ENCODE data around the gene ATP6V0A1.
"Not testable (repeated sequence)": the region's sequence is repeated elsewhere in the genome, so short reads cannot be mapped to it uniquely, and the experiment has no call there.

ATP6V0A1 gene

DNA sequence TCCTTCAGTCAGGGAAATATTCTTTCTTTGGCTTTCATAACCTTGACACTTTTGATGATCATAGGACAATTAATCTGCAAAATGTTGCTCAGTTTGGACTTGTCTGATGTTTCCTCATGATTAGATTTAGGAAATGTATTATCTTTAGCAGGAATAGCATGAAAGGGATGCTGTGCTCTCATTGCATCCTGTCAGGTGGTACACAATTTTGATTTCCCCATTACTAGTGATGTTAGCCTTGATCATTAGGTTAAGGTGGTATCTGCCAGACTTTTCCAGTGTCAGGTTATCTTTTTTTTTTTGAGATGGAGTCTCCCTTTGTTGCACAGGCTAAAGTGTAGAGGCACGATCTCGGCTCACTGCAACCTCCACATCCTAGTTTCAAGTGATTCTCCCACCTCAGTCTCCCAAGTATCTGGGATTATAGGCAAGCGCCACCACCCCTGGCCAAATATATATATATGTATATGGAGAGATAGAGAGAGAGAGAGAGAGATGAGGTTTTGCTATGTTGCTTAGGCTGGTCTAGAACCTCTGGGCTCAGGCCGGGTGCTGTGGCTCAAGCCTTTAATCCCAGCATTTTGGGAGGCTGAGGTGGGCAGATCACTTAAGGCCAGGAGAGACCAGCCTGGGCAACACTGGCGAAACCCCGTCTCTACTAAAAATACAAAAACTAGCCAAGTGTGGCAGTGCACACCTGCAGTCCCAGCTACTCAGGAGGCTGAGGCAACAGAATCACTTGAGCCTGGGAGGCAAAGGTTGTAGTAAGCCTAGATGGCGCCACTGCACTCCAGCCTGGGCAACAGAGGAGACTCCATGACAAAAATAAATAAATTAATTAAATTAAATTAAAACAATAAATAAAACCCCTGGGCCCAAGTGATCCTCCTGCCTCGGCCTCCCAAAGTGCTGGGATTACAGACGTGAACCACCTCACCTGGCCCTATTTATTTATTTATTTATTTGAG is 19.8 kb upstream of the ATP6V0A1 start:
- no peak for DNase-seq

DNA sequence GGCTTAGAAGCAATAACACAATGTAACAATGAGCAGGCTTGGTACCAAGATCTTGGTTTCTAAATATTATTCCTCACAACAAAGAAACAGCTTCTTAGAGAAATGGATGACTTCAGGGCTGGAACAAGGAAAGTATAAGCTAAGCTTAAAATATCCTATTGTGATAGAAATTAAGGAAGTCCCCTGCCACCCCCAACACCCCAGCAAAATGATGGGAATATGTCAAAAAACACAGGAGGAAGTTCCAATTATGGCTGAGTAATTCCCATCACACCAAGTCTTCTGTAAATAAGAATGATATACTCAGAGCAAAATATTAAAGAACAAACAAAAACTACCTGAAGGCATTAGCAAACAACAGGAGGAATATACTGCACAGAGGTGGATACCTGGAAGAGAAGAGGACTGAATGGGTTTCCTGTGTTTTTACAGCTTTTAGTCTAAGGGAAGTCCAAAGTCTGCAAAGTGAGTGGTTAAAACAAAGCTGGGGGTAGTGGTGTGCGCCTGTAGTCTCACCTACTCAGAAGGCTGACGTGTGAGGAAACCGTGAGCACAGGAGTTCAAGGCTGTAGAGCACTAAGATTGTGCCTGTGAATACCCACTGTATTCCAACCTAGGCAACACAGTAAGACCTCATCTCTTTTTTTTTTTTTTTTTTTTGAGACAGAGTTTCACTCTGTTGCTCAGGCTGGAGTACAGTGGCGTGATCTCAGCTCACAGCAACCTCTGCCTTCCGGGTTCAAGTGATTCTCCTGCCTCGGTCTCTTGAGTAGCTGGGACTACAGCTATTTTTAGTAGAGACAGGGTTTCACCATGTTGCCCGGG is 17.1 kb upstream of the ATP6V0A1 start:
- no peak for DNase-seq

DNA sequence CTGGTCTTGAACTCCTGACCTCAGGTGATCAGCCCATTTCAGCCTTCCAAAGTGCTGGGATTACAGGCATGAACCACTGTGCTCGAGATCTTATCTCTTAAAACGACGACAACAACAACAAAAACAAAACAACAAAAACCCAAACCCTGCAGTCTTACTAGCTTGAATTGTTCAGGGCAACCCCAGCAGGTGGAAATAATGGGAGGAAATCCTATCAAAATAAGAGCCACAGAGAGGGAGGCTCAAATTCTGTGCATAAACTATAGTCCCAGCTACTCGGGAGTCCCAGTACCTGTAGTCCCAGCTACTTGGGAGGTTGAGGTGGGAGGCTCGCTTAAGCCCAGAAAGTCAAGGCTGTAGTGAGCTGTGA is 16.5 kb upstream of the ATP6V0A1 start:
- no peak for DNase-seq

DNA sequence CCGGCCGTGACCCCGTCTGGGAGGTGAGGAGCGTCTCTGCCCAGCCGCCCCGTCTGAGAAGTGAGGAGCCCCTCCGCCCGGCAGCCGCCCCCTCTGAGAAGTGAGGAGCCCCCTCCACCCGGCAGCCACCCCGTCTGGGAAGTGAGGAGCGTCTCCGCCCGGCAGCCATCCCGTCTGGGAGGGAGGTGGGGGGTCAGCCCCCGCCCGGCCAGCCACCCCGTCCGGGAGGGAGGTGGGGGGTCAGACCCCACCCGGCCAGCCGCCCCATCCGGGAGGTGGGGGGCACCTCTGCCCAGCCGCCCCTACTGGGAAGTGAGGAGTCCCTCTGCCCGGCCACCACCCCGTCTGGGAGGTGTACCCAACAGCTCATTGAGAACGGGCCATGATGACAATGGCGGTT is 9.5 kb upstream of the ATP6V0A1 start:
- not testable (repeated sequence) for DNase-seq

DNA sequence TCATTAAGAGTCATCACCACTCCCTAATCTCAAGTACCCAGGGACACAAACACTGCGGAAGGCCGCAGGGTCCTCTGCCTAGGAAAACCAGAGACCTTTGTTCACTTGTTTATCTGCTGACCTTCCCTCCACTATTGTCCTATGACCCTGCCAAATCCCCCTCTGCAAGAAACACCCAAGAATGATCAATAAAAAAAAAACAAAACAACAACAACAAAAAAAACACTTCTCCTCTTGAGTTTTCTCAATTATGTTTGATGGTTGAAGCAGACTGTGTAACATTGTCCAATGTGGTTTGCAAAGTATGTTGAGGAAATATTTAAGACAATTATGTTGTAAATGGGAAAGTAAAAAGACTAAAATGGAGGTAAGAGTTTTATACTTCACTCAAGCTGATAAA is 8.8 kb upstream of the ATP6V0A1 start:
- DNase-seq: not testable (repeated sequence)

DNA sequence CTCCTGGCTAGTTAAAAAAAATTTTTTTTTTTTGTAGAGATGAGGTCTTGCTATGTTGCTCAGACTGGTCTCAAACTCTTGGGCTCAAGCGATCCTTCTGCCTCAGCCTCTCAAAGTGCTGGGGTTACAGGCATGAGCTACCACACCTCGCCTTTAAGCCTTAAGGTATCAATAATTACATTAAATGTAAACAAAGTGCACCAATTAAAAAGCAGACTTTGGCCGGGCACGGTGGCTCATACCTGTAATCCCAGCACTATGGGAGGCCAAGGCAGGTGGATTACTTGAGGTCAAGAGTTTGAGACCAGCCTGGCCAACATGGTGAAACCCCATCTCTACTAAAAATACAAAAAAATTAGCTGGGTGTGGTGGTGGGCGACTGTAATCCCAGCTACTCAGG is 7.4 kb upstream of the ATP6V0A1 start:
- not testable (repeated sequence) for DNase-seq

DNA sequence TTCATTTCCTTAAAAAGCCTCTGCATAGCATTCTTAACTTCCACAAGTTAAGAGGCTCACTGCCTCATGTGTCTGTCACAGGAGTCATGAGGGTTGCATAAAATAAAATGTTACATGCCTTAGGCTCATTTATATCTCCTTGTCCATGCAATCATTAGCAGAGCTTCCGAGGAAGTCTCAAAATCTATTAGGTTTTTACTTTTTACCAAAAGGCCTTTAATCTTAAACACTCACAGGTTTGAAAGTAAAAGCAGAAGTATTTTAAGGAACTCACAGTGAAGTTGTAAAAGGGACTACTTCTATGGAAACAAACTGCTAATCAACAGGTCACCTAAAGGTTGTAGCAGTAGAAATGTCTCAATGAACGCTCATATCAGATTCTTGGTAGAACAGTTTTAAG is 5.2 kb upstream of the ATP6V0A1 start:
- no peak for DNase-seq

DNA sequence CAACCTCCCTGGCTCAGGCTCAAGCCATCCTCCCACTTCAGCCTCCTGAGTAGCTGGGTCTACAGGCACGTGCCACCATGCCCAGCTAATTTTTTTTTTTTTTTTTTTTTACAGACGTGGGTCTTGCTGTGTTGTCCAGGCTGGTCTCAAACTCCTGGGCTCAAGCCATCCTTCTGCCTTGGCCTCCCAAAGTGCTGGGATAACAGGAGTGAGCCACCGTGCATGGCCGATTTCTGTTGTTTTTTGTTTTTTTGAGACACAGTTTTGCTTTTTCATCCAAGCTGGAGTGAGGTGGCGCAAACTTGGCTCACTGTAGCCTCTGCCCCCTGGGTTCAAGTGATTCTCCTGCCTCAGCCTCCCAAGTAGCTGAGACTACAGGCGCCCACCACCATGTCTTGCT is 3.7 kb upstream of the ATP6V0A1 start:
- not testable (repeated sequence) for DNase-seq

DNA sequence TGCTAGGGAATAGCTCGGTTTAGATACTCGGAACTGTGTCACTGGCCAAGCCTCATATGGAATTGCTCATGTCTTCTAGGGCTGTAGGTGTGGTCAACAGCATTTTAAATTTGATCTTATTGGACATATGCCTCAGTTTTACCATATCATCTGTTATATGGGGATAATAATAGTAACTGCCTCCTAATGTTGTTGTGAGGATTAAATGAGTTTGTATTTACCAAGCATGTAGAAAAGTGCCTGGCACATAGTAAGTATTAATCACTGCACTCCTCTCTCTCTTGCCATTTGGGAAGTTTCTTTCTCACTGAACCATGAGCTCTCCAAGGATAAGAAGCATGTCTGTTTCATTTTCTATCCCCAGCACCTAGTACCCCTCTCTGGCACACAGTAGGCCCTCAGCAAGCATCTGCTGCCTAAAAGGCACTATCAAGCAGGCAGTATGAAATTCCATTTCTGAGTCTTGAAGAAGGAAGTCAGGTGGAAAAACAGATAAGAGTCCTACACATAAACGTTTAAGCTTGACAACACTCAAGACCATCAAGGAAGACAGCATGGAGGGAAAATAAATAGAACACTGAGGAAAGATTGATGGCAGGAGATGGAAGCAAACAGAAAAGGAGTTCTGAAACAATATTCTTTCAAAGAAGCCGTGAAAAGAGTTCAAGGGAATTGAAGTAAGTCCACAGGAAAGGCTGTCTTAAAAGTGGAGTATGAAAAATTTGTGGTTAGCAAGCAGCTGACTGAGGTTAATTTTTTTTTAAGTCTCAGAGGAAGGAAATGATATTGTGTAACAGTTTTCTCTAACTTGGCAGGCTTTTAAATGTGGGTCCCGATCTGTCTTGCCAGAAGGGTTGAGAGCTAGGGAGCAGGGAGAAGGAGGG is 2.2 kb upstream of the ATP6V0A1 start:
- DNase-seq: no peak

DNA sequence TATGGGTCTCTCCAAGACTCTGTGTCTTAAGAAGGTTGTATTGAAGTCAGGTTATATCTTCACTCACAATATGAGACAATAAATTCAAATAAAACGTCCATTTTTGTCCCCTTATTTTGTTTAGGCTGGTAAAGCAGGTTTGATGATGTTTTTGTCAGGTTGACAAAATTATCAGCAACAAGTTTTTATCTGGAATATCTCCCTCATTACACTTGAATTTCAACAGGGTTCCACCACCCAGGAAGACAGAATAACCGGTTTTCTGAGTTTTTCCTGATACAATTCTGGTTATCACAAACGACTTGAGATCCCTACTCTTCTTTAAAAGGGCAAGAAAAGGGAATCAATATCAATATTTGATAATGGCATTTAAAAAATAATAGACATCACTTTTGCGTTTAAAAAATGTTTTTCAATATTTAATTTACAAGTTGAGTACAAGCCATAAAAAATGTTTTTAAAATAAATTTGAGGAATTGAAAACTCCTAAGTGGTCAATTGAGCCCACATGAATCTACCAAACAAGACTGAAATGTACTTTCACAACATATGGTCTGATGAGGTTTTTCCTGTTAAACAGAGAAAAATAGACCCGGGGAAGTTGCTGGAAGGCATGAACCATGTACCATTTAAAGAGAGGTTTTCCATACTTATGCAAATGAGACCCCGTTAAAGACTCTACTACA is 1.4 kb upstream of the ATP6V0A1 start:
- DNase-seq: no peak

DNA sequence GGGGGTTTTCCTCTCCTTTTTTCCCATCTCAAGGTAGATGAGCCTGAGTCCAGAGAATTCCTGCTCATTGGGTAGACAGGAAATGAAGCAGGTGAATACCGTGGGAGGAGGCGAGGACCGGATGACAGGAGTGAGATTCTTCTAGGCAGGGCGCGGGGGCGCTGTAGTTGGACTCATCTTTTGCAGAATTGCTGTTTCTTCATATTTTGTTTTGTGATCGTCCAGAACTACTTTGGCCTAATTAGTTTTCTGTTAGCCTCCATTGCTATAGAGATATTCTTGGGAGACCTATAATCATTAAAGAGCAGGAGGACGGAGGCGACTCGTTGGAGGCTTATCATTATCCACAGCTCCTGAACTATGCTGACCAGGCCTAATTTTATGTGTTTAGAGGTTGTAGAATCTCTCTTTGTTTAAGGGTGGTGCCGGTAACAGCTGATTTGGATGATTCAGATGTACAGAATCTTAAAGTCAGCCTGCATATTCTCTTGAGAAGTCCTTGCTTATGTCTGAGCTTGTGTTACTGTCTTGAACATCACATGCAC is 650 bp downstream of the ATP6V0A1 start:
- no peak for DNase-seq

DNA sequence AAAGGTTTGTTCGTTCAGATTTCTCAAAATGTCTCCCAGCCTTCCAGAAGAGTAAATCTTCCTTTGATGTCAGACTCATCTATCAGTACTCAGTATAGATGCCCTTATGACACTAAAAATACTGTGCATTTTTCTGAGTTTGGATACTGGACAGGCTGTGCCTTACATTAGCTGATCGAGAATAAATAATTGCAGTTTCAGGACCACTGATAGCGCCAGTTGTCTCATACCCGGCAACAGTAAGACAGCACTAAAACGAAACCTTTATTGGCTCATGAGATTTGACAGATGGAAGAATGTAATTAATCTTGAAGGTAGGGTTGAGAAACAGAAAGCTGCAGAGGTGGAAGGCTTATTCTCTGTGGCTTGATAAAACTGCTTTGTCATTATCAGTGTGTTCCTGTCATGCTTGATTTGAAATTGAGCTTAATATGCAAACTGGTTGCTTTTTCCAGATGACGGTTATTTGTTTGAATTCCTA is 1.2 kb downstream of the ATP6V0A1 start:
- no peak for DNase-seq

DNA sequence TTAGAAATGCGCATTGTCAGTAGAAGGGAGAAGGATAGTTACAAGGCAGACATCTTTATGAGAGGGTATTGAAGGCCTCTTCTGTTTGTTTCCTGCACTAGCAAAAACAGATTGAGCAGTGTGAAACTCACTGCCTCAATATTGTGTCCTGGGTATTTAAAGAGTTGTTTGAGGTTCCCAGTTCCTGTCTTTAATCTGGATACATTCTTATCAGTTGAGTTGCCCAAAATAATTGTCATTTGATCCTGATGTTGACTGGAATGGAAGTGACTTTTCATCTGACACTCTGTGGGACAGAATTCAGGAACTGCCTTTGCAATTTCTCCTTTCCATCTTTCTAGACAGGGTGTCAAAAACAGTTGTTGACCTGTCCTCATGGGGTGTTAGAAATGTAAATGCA is 1.7 kb downstream of the ATP6V0A1 start:
- DNase-seq: no peak

DNA sequence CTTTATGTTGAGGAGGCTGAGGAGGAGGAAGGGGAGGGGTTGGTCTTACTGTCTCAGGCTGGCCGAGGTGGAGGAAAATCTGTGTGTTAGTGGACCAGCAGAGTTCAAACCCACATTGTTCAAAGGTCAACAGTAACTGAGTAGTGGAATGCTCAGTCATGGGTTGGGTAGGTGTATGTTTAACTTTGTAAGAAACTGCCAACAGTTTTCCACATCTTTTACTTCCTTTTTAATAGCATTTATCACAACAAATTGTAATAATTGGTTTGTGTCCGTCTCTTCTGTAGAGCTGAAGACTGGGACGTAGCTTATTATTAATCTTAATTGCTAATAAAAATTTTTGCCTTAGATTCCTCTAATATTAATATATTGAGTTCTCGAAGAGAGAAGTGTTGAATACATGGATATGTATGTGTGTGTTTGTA is 5.3 kb downstream of the ATP6V0A1 start:
- no peak for DNase-seq

DNA sequence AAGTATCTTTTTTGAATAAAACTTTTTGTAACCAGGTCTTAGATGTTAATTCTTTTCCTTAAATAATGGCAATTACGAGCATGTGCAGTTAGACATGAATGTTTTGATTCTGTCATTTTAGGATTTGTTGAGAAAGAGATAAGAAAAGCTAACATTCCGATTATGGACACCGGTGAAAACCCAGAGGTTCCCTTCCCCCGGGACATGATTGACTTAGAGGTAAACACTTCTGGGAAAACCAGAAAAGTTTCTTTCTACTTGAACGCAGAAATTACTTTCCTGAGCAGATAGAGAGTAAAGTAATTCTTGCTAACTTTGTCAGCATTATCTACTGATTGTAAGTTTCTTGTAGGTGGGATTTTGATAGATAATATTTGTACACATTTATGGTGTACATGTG is 9.2 kb downstream of the ATP6V0A1 start:
- DNase-seq: no peak

DNA sequence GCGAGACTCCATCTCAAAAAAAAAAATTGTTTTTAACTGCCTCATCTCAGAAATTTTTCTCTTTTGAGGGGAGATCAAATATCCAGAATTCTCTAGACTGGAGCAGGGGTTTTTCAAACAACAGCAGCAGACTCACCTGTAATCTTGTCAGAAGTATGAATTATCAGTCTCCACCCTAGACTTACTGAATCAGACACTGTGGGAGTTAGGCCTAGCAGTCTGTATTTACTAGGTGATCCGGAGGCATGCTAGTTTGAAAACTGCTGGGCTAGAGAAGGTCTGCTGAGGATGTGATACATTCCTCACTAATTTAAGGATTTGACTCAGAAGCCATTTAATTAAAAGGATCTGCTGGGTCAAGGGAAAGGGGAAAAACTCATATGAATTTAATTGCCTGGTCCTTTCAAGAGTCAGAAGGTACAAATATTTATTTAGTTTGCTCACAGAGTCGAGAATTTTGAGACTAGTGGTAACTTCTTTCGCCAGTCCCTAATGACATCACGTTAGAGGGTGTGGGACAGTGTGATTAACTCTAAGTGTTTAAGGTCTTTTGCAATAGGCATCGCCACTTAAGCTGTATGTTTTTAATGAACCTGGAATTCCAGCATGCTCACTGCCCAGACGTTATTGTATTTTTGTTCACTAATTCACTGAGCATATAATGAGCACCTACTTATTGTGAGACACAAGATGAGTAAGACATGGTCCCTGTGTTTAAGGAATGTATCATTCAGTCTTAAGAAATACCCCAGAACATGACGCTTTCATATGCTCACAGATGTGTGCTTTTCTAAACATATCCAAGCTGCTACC is 14.2 kb downstream of the ATP6V0A1 start:
- DNase-seq: no peak

DNA sequence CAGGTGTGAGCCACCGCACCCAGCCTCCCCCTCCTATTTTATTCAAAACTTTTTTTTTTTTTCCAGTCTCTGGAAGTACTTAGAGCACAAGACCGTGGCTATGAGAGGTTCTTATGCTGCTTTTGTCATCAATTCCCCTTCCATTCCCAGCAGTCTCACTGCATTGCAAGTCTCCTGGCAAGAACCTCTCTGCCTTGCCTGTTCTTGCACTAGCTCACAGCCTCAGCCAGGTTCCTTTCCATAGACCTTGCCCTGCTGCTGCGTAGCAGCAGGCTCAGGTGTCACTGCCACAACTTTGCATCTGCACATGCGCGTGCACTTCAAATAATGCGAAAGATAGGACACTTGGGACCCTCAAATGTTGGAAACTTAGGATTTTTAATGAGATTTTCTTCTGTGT is 15.6 kb downstream of the ATP6V0A1 start:
- DNase-seq: no peak

DNA sequence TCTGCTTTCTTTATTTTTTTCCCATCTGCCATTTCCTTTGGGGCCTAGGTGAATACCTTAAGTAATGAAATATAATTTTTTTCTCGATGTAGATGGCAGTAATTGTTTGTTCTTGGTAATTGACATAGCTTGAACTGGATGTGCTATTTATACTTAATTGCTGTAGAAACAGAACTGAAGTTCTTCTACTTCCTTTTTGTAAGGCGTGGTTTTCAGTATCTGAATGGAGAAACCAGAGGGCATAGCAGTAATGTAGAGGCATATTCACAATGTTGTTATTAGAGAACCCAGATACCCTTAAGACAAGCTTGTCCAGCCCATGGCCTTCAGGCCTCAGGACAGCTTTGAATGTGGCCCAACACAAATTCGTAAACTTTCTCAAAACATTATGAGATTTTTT is 16.4 kb downstream of the ATP6V0A1 start:
- DNase-seq: no peak

DNA sequence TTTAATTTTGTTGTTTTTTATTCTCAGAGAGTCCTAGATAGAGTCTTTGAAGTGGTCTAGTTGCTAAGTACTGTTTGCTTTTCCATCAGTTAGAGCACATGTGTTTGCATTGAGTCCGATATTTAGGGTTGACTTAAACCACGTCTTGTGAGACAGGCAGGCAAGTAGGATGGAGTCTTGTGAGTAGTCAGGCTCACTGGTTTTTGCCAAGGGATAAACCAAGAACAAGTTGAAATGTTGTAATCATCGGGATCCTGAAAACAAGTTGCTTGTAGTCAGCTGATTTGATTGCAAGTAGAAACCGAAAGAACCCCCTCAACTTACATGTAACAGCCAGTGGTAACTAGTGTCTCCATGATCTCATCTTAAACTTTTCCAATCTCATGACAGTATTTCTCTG is 17.2 kb downstream of the ATP6V0A1 start:
- no peak for DNase-seq

DNA sequence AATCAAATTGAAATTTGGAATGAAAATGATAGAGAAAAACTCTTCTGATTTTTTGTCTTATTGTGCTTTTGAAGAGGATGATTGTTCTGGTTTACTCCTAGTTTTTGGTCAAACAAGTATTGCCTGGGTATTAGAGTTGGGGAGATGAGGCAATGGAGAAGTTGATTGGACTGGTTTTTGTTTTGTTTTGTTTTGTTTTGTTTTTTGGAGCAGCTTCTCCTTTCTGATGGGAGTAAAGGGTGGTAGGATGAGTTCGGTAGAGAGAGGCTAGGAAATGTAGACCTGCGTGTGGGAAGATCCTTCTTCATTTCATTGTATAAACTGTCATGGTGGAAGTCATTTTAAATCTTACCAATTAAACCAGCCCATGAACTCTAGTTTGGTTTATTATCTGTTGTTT is 17.7 kb downstream of the ATP6V0A1 start:
- DNase-seq: no peak

DNA sequence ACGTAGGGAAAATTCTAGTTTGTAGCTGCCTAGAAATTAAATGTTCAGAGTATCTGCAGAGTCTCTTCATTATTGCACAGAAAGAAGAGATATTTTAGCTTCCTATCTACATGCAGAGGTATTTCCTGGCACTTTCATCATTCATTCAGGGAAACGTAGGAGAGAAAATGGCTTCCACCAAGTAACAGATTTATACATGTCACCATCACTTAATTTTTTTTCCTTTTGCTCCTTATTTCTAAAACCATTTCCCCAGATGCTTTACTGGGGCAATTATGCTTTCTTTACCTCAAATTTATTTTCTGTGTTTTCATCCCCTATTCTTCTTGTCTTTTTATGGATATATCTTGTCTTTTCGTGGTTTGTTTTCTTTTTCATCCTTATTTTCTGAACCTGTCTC is 18.5 kb downstream of the ATP6V0A1 start:
- no peak for DNase-seq

All from NCI-H1417 treated with DMSO at 0.1 percent for 48 hours (cell line).